Raji (cell line): ENCODE data around the gene GSG1L.

Experiments used
- POLR2A ChIP-seq: IDR thresholded peaks from 2 replicates; pipeline ENCODE4 v1.6.1; 2011; ENCODE audit warnings: low read depth, low read length, control low read depth; ENCODE audit not compliant: insufficient read depth

The GSG1L gene

GRCh38 chr16:28063591-28064061, at the start of gene GSG1L:
Gene GSG1L (minus strand): TSS chr16:28063714. CDS start chr16:28063424, 290 bp downstream.
- TF ChIP-seq POLR2A, result no peak

GRCh38 chr16:28112908-28113307, 49.4 kb upstream of the GSG1L start:
- no peak for TF ChIP-seq POLR2A

- TF ChIP-seq POLR2A, result no peak
Observed at GRCh38 chr16:28110977-28111376, 47.5 kb upstream of the GSG1L start.

GRCh38 chr16:28110479-28110878, 47.0 kb upstream of the GSG1L start:
- no peak for TF ChIP-seq POLR2A

- no peak for TF ChIP-seq POLR2A
Observed at GRCh38 chr16:28110074-28110473, 46.6 kb upstream of the GSG1L start.

- no peak for TF ChIP-seq POLR2A
Observed at GRCh38 chr16:28108590-28109247, 45.2 kb upstream of the GSG1L start.

- no peak for TF ChIP-seq POLR2A
Observed at GRCh38 chr16:28107232-28107631, 43.7 kb upstream of the GSG1L start.

- TF ChIP-seq POLR2A, result no peak
Observed at GRCh38 chr16:28106467-28107215, 43.1 kb upstream of the GSG1L start.

GRCh38 chr16:28105954-28106353, 42.4 kb upstream of the GSG1L start:
- no peak for TF ChIP-seq POLR2A

GRCh38 chr16:28105297-28105696, 41.8 kb upstream of the GSG1L start:
- no peak for TF ChIP-seq POLR2A

- no peak for TF ChIP-seq POLR2A
Observed at GRCh38 chr16:28104404-28104803, 40.9 kb upstream of the GSG1L start.

GRCh38 chr16:28103516-28104170, 40.1 kb upstream of the GSG1L start:
- no peak for TF ChIP-seq POLR2A

- TF ChIP-seq POLR2A, result no peak
Observed at GRCh38 chr16:28101533-28101890, 38.0 kb upstream of the GSG1L start.

GRCh38 chr16:28100810-28101532, 37.5 kb upstream of the GSG1L start:
- TF ChIP-seq POLR2A, result no peak
